Stimulated activated CD8-positive, alpha-beta memory T cell treated with anti-CD3 and anti-CD28 coated beads, Interleukin-2, amount 100 ng/mL, for 1 hour (primary cell): ENCODE data around the gene CCDC154.
"Not testable (repeated sequence)": the region's sequence is repeated elsewhere in the genome, so short reads cannot be mapped to it uniquely, and the experiment has no call there.

ENCODE experiments used
- DNase-seq, 2 donors: peaks; one replicate each; pipeline ENCODE4 v3.0.0-alpha.2; 2020; ENCODE audit warnings: low read depth in 2 of 2

CCDC154 gene

DNA sequence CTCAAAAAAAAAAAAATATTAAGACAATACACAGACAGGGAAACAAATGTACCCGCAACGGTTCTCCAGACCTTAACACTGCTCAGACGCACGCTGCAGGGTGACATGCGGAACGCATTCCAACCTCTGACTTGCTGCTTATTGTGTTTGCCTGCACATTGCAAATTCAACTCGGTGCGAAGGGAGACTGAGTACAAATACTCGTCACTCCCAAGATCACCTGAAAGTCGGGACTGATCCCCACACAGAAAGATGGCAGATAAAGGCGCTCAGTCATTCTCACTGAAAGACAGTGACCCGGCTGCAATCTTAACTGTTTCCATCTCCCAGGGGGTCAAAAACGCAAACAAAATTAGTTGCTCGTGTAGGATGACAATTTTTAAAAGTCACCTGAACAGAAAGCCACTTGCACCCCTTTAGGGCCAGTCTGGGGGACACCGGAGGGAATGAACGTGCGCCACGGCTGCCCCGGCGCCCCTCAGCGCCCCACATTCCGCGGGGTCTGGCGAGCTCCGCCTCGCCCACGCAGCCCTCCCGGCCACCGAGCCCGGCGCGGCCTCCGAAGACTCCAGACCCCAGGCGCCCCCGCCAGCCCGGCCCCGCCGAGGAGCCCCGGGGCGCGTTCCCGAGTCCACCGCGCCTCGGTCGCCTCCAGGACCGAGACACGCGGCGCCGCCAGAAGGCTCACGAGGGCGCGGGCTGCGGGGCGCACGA lies 29.9 kb upstream of the CCDC154 start:
- no peak for DNase-seq

DNA sequence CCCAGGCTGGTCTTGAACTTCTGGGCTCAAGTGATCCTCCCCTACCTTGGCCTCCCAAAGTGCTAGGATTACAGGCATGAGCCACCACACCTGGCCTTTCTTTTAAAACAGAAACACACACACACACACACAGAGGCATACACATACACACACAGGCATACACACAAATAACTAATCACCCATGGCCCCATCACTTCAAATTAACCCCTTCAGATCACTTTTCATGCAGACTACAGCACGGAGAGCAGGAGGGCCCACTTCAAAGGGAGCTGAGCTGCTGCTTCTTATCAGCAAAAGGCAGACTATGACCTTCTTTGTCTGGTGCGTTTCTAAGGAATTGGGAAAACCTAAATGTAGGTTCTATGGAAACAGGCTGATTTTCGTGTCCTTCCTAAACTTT lies 28.6 kb upstream of the CCDC154 start:
- DNase-seq = no peak

DNA sequence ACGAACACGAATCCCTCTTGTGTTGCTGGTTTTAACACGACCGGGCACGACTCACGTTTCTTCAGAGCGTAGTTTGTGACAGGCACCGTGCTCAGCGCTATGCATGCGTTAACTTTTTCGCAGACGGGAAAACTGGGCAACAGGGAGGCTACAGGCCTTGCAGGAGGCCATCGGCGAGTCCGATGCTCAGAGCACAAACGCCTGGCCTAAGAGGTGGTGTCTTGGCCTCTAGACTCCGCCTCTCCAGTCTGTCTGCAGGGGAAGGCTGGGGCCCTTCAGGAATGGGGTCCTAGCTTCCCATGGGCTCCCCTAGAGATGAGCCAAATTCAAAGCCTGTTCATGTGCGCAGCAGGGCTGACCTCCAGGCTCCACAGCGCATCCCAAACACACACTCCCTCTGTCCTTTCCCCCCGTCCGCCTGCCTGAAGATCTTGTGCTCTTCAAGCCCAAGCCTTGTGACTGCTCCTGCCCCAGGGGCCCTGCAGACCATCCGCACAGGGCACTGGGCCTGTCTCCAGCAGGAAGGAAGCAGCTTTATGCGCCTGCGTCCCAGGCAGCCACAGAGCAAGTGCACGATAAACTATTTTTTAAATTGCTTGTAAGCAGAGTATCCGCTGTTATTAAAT lies 27.3 kb upstream of the CCDC154 start:
- no peak for DNase-seq

DNA sequence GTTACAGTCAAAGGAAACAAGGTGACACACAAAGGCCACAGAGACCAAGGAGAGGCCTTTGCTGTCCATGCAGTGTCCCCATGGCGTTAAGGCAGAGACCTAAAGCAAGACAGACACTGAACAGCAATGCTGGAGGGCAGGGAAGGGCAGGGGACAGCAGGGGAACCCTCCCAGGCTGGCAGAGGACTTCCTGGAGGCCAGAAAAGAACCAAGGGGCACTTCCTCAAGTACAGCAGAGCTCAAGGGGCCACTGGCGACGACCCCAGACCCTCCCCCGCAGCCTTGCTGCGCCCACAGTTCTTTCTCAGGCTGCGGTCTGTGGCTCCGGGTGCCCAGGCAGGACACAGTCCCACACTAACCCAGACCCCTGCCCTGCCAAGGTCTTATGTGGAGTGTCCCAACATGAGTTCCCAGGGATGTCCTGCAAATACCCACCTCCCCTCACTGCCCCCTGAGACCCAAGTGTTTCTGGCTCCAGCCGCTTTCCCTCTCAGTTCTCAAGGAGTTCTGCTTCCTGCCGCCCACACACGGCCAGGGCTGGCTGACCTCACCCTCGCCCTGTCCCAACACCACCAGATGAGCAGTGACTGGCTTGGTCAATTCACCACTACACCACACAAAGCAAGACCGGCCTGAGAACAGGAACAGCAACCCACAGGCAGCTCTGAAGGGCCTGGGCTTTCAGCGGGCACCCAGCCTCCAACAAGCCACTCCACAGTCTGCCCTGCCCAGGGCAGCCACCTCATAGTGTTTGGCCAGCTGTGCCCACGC lies 26.3 kb upstream of the CCDC154 start:
- DNase-seq = no peak

DNA sequence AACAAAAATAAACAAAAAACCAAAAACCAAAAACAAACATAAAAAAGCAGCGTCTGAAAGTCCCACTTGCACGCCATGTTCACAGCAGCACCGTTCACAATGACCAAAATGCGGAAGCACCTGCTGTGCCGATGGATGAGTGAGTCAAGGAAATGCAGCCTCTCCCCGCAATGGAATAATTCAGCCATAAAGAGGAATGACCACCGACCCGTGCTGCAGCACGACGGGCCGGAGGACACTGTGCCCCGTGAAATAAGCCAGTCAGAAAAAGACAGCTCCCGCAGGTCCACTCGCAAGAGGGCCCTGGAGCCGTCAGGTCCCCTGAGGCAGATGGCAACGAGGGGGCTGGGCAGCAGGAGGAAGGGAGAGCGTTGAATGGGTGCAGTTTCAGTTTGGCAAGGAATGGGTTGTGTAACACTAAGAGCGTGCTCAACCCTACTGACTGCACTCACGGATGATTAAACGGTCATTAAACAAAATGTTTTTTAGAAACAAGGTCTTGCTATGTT lies 25.4 kb upstream of the CCDC154 start:
- DNase-seq = no peak

DNA sequence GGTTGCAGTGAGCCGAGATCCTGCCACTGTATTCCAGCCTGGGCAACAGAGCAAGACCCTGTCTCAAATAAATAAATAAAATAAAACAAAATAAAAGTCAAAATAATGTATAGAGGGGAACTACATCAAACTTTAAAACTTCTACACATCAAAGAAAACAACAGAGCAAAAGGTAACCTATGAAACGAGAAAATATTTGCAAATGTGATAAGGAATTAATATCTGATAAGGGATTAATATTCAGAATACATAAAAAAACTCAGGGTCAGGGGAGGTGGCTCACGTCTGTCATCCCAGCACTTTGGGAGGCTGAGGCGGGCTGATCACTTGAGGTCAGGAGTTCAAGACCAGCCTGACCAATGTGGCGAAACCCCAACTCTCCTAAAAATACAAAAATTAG lies 24.8 kb upstream of the CCDC154 start:
- DNase-seq = not testable (repeated sequence)

DNA sequence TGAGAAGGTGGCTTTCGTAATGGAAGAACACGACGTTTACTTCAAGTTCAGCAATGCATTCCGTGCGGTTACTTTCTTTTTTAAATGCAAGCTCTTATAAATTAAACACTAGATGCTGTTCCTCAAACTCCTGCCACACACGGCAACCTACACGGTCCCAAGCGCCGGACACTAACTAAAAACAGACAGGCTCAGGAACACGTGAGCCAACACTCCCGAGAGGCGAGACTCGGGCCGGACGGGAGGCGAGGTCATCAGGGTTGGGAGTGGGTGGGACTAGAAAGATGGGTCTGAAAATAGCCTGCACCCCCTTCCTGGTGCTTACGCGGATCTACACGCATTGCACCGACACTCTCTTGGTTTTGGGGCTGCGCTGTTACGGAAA lies 24.1 kb upstream of the CCDC154 start:
- DNase-seq = no peak

DNA sequence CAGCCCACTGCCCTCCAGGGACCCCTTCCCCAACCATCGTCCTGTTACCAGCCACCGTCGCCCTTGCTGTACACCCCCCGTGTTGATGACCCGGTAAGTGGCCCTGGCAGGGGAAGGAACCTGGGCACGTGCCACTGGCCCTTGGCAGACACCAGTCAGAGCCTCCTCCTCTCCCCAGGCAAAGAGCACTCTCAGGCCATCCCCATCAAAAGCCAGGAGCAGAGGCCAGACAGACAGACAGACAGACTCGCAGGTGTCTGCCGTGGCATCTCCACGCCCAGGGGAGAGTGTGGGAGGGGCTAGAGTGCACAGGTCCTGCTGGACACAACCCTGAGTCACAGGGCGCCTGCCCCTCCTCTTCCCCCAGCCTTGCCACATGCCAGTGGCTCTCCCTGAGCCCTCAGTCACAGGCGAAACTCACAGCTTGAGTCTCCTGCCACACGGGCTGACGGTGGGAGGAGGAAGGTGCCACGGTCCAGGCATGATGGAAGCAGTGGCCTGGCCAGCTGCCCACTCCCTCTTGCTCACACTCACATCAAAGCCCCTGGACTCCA lies 22.7 kb upstream of the CCDC154 start:
- DNase-seq = no peak

DNA sequence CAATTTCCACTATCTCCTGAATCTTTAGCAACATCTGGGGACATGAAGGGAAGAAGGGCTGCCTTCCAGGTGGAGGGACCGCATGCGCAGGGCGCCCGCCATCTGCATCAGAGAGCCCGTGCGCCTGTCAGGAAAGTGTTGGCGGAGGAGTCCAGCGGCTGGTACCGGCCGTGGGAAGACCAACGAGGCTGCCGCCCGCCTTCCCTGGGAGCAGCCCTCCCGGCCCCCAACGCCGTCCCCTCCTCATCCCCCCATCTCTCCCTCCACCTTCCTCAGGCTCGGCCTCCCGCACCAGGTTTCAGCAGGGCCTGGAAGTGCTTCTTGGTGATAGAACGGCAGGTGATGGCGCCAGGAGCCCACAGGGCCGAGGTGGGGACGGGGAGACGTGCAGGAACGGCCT lies 21.7 kb upstream of the CCDC154 start:
- no peak for DNase-seq

DNA sequence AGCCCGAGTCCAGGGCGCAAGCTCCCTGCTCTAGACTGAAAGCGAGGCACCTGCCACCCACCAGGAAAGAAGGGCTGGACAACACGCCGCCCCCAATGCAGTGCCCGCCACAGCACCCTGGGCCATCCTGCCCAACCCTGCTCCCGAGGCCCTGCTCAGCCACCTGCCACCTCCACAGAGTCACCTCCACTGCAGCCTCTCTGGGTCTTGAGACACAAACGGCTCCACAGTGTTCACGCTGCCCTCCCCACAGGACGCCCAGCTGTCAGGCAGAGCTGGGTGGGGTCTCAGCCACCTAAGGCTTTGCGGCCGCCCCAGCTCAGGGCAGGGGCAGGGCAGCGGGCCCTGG lies 21.2 kb upstream of the CCDC154 start:
- no peak for DNase-seq

DNA sequence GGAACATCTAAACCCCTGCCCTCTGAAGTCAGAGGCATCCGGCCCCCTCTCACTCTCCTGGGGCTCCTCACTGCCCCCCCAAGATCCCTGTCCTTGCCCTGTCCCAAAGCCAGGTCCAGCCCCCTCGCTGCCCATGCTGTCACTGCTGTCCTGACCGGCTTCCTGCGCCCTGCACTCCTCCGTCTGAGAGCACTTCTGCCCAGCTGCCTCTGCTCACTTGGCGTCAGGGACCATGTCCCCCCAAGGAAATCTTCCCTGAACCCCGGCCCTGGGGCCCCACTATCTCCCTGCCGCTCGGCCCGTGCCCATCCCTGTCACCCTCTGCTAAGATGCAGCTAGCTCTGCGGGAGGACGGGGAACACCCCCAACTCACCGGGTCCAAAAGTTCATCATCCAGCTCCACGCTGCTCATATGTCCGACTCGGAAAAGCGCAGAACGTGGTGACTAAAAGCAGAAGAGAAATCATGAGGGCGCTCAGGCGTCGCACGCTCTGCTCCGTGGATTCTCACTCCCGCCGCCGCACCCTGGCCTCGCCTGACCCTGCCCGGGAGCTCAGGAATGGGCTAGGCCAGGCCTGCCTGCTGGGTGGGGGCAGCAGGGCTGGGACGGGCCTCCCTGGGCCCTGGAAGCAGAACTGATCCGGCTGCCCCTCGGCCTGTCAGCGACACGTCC lies 20.7 kb upstream of the CCDC154 start:
- DNase-seq = no peak

DNA sequence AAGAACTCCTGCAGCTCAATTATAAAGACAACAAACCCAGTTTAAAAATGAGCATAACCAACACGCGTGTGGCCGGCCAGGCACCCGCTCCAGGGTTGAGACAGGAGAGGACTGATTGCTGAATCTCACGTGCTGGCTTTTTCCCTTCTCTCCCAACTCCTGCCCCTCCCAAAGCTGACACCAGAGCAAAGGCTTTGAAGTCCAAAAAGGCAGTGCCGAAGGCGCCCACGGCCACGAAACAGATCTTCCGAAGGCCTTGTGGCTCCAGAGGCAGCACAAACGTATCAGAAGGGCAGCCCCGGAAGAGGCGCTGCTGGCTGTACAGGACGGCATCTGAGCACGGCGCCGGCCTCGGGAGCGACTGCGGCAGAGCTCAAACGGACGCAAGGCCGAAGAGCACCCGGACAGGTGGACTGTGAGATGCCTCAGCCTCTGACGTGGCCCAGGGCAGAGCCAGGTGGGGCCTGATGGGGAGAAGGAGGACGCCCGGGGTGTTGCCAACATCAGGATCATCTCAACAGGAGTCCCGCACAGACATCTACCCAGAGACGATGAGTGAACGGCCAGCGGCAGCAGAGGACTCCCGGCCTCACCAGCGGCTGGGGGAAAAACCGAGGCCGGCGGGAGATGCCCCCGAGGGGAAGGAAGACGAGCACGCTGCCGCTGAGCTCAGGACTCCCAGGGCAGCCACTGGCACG lies 20.0 kb upstream of the CCDC154 start:
- DNase-seq = no peak

DNA sequence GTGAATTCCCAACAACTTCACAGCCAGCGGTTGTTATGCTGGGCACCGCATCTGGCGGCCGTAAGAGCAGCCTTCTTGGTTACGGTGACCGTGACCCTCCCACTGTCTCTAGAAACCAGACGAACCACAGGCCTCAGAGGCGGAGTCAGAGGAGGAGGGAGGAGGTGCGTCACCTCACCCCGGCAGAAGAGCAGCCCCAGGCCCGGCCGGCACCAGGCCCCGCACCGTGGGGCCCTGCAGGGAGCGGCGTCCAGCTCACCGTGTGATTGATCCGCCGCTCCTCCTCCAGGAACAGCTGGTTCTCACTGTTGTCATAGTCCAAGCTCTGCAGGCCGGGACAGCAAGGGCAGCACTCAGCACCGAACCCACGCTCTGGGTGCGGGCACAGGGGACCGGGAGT lies 16.8 kb upstream of the CCDC154 start:
- no peak for DNase-seq

DNA sequence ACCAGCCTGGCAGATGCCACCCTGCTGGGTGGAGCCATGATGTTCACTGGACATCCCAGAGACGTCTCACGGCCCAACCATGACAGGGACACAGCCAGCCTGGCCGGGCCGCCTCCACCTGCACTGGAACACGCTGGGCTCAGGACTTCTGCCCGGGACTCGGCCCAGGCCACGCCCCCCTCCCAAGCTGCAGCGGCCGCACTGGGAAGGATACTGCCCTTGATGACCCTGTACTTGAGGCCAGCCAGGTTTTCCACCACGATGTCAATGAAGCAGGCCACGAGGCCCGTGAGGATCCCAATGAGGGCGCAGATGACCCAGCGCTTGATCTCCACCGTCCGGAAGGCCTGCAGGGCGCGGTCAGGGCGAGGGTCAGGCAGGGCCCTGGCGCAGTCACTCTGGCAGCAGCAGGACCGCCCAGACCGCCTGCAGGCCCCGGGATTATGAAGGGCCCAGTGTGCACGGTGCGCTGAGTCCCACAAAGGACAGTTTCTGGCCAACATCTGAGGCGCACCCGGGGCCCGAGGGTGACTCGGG lies 16.3 kb upstream of the CCDC154 start:
- DNase-seq = no peak

DNA sequence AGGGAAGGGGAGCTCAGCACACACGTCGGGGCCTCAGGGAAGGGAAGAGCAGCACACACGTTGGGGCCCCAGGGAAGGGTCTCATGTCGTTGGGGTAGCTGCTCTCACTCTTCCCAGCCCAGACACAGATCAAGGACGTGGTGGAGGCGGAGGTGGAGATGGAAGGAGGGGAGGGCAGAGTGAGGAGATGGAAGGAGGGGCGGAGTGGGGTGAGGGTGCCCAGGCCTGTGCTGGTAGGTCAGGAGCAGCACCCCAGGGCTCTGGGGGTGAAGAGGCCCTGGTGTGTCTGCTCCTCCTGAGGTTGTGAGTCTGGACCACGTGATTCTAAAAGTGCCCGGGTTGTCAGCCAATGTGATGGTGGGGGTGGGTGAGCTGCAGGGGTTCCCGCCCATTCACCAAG lies 15.6 kb upstream of the CCDC154 start:
- DNase-seq = no peak

DNA sequence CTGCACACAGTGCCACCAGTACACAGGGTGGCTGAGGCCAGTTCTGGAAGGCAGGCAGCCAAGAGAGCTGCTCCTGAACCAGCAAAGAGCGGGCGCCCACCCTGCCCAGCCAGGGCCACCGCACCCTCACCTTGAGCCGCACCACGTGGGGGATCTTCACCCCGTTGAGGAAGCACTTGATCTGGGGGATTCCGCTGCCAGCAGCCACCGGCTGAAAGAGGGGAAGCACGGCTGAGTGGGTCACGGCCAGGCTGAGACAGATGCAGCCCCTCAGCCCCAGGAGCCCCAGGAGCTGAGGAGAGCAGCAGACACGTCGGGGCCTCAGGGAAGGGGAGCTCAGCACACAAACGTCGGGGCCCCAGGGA lies 14.6 kb upstream of the CCDC154 start:
- DNase-seq = no peak

DNA sequence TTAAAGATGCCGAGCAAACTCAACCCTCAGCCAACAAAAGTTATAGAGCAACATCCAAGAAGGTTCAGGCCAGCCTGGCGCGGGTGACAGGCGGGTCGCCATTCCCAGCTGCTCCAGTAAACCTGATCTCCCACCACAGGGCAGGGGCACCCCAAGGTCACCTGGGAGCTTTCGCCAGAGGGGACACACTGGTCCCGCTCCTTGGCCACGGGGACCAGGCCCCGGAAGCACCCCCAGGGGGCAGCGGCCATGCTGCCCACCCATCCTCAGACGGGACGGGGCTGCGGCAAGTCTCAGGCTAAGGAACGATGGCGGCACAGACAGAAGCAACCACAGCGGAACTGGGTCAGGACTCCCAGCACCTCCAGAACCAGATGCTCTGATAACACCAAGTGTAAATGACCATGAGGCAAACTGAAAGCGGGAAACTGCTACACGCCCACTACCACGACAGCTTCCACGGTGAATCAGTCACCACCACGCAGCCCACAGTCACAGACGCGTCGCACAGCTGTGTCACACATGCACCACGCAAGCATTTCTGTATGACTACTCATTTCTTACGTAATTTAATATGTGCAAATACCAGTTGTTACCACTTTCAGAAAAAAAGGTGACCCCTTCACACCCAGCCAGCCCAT lies 14.1 kb upstream of the CCDC154 start:
- DNase-seq = no peak

DNA sequence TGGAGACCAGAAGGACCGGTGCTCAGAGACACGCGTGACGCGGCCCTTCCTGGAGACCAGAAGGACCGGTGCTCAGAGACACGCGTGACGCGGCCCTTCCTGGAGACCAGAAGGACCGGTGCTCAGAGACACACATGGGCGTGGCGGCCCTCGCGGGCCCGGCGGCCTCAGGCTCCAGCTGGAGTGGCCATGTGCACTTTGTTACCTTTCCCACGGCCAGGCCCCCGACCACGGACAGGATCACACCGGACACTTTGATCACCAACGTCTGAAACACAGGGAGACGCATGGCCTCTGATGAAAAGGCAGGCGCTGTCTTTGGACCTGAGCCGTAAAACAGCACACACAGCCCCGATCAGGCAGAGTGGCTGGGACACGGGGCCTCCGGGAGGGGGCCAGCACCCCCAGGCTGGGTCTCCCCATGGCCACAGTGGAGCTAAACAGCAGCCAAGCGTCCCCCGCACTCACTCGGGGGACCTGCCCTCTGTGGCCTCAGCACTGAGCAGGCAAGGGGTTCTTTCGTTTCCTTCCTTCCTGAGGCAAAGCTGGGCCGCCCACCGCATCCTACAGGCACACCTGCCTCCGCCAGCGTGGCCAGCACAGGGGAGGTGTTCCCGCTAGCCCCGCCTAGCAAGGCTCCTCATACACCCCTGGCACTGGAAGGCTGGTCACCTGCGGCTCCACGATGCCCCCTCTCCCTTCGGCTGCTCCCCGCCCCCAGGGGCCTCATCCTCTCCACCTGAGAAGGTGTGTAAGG lies 13.3 kb upstream of the CCDC154 start:
- DNase-seq = no peak

DNA sequence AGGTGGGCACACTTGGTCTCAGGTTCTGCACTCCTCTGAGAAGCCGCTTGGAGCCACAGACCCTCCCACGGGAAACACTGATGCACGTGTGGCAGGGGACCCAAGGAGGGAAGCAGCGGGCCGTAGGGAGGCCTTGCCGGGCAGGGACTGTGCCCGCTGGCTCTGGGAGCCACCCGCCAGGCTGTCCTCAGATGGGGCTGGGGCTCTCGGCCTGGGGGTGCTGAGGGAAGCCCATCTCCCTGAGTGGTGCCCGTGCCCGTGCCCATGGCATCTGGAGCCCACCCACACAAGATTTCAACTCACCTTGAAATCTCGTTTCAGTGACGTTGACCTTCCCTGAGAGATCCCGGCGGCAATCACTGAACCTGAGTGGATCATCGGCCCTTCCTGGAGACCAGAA lies 12.6 kb upstream of the CCDC154 start:
- no peak for DNase-seq
